HEK293 (cell line): ENCODE results near the gene ATAT1.

Experiments
- CTCF ChIP-seq: fragments of 450-650 bp; formaldehyde crosslinking; IDR thresholded peaks from 2 replicates; pipeline ENCODE4 v1.5.1; 2016; ENCODE audit warnings: missing biosample characterization, missing genetic modification characterization
- KLF10 ChIP-seq: fragments of 450-650 bp; IDR thresholded peaks from 2 replicates; pipeline ENCODE4 v1.5.1; 2018; ENCODE audit warnings: missing biosample characterization, mild to moderate bottlenecking, missing genetic modification characterization
- MZF1 ChIP-seq: fragments of 450-650 bp; formaldehyde crosslinking; IDR thresholded peaks from 2 replicates; pipeline ENCODE4 v1.5.1; 2017; ENCODE audit warnings: missing biosample characterization, missing genetic modification characterization, borderline replicate concordance
- PRDM6 ChIP-seq: fragments of 450-650 bp; formaldehyde crosslinking; IDR thresholded peaks from 2 replicates; pipeline ENCODE4 v1.5.1; 2017; ENCODE audit warnings: missing biosample characterization, missing genetic modification characterization
- REST ChIP-seq: fragments of 450-650 bp; formaldehyde crosslinking; IDR thresholded peaks from 2 replicates; pipeline ENCODE4 v1.5.1; 2016; ENCODE audit warnings: missing biosample characterization, missing genetic modification characterization
- ZBTB44 ChIP-seq: fragments of 450-650 bp; IDR thresholded peaks from 2 replicates; pipeline ENCODE4 v1.5.1; 2018; ENCODE audit warnings: missing biosample characterization, mild to moderate bottlenecking, missing genetic modification characterization
- ZBTB7A ChIP-seq: fragments of 450-650 bp; formaldehyde crosslinking; IDR thresholded peaks from 2 replicates; pipeline ENCODE4 v1.5.1; 2016; ENCODE audit warnings: low read depth, missing biosample characterization, missing genetic modification characterization
- ZNF184 ChIP-seq: fragments of 450-650 bp; IDR thresholded peaks from 2 replicates; pipeline ENCODE4 v1.5.1; 2018; ENCODE audit warnings: missing biosample characterization, mild to moderate bottlenecking, missing genetic modification characterization
- ZNF354C ChIP-seq: fragments of 450-650 bp; formaldehyde crosslinking; IDR thresholded peaks from 2 replicates; pipeline ENCODE4 v1.5.1; 2016; ENCODE audit warnings: missing biosample characterization, missing genetic modification characterization, low read depth, borderline replicate concordance
- ZNF391 ChIP-seq: fragments of 450-650 bp; formaldehyde crosslinking; IDR thresholded peaks from 2 replicates; pipeline ENCODE4 v1.5.1; 2016; ENCODE audit warnings: low read depth, missing biosample characterization, missing genetic modification characterization, borderline replicate concordance

- no peak for TF ChIP-seq CTCF (tag by site-specific recombination)
- no peak for TF ChIP-seq ZNF184 (tag by site-specific recombination)
- TF ChIP-seq ZNF354C: no peak
- TF ChIP-seq KLF10 (tag by site-specific recombination): no peak
- no peak for TF ChIP-seq ZBTB44
- TF ChIP-seq MZF1: no peak
- no peak for TF ChIP-seq PRDM6 (tag by site-specific recombination)
- TF ChIP-seq REST (tag by site-specific recombination): no peak
- TF ChIP-seq ZBTB7A (tag by site-specific recombination): no peak
- TF ChIP-seq ZNF391 (tag by site-specific recombination): no peak
These were observed 29.8 kb downstream of the ATAT1 start for GRCh38 chr6:30656513-30656912.
